ENCODE measurements around the gene MICAL2.

DNA sequence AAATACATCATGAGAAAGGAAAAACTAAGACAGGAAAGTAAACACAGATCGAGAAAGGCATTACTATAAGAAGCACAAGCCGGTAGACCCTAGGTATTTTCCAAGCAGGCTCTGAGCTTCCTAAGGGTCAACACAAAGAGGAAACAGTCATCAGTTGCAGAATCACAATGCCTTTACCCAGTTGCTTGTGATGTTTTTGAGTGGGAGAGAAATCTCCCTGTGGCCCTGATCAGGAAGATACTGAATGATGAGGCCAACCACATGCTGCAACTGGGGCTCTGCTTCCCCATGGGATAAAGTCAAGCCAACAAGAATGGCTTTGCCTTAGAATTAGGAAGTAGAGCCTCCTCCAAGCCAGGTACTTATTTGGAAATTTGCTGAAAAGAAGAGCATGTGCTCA lies 132.6 kb downstream of the MICAL2 start:
- TF ChIP-seq, protein P1, sequence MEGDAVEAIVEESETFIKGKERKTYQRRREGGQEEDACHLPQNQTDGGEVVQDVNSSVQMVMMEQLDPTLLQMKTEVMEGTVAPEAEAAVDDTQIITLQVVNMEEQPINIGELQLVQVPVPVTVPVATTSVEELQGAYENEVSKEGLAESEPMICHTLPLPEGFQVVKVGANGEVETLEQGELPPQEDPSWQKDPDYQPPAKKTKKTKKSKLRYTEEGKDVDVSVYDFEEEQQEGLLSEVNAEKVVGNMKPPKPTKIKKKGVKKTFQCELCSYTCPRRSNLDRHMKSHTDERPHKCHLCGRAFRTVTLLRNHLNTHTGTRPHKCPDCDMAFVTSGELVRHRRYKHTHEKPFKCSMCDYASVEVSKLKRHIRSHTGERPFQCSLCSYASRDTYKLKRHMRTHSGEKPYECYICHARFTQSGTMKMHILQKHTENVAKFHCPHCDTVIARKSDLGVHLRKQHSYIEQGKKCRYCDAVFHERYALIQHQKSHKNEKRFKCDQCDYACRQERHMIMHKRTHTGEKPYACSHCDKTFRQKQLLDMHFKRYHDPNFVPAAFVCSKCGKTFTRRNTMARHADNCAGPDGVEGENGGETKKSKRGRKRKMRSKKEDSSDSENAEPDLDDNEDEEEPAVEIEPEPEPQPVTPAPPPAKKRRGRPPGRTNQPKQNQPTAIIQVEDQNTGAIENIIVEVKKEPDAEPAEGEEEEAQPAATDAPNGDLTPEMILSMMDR (IDR thresholded peaks at IDR 0.05; ENCODE audit: low read depth, low read length): no peak
- TF ChIP-seq EZH2phosphoT487 (IDR thresholded peaks at IDR 0.05; ENCODE audit: low read depth): no peak
